H1 (cell line): ENCODE results near the gene CGREF1. TPM values are rescaled to one million over a fixed set of nuclear protein-coding genes. Genes with fewer than 3 reads are reported as not detected.

Source experiments
- CTCF ChIA-PET: fragments of 300-600 bp; sonication (Branson Sonifier 250); formaldehyde crosslinking; loops from one replicate; lab custom pipeline; 2021; ENCODE audit not compliant: partially characterized antibody; lab: Charles Lee
- POLR2A ChIA-PET: fragments of 300-600 bp; sonication (Branson Sonifier 250); formaldehyde crosslinking; loops from one replicate; lab custom pipeline; 2021; ENCODE audit warnings: inconsistent platforms; ENCODE audit not compliant: partially characterized antibody; lab: Charles Lee
- DNase-seq, 2 experiments: peaks; one replicate each; pipeline versions ENCODE4 v3.0.0 to v3.0.0-alpha.2; 2010 to 2022; ENCODE audit warnings: low spot score in 2 of 2, low read depth in 1 of 2, mixed read lengths in 1 of 2
- FAIRE-seq: peaks from 2 replicates; lab custom pipeline; 2011; peaks lifted over from hg19 to GRCh38; lab: Jason Lieb, UNC
- H2AFZ ChIP-seq: 2 replicates; pipeline ENCODE4 v1.8.1; 2012; ENCODE audit warnings: low read length, inconsistent platforms
- H2AK5ac ChIP-seq: 2 replicates; pipeline ENCODE4 v1.6.1; 2013; ENCODE audit warnings: low read depth, low read length
- H2BK120ac ChIP-seq: replicated peaks from 2 replicates; pipeline ENCODE3; 2013; ENCODE audit warnings: low read depth, low read length, inconsistent platforms
- H2BK12ac ChIP-seq: 2 replicates; pipeline ENCODE4 v1.6.1; 2013; ENCODE audit warnings: low read depth, low read length
- H2BK15ac ChIP-seq: 2 replicates; pipeline ENCODE4 v1.6.1; 2013; ENCODE audit warnings: low read length
- H2BK20ac ChIP-seq: 2 replicates; pipeline ENCODE4 v1.6.1; 2013; ENCODE audit warnings: low read length
- H2BK5ac ChIP-seq: 2 replicates; pipeline ENCODE4 v1.6.1; 2013; ENCODE audit warnings: low read depth, low read length
- H3K14ac ChIP-seq: 2 replicates; pipeline ENCODE4 v1.6.1; 2013; ENCODE audit warnings: inconsistent platforms; ENCODE audit not compliant: insufficient read length
- H3K18ac ChIP-seq: 2 replicates; pipeline ENCODE4 v1.6.1; 2013; ENCODE audit warnings: low read length; ENCODE audit errors: extremely low read depth
- H3K23ac ChIP-seq: 2 replicates; pipeline ENCODE4 v1.6.1; 2013; ENCODE audit warnings: inconsistent platforms; ENCODE audit not compliant: insufficient read length
- H3K23me2 ChIP-seq: 2 replicates; pipeline ENCODE4 v1.6.1; 2013; ENCODE audit warnings: low read depth, low read length
- H3K27ac ChIP-seq: 2 replicates; pipeline ENCODE4 v1.6.1; 2011; ENCODE audit warnings: low read depth, low read length, inconsistent platforms
- H3K27me3 ChIP-seq, 4 experiments: replicated peaks in 1 of 4; 1 replicate in 1 of 4; 2 replicates in 3 of 4; pipeline versions ENCODE4 v1.6.1 to v1.8.1; 2011 to 2013; ENCODE audit warnings: low read length in 3 of 4, mild to moderate bottlenecking in 3 of 4, inconsistent platforms in 2 of 4, mixed read lengths in 2 of 4, moderate library complexity in 1 of 4; ENCODE audit not compliant: control insufficient read depth in 3 of 4, insufficient read depth in 3 of 4; ENCODE audit errors: extremely low read depth in 1 of 4
- H3K36me3 ChIP-seq, 4 experiments: 2 replicates each; pipeline versions ENCODE4 v1.6.1 to v1.8.1; 2011 to 2013; ENCODE audit warnings: mild to moderate bottlenecking in 4 of 4, low read length in 3 of 4, moderate library complexity in 2 of 4, control low read depth in 1 of 4, inconsistent platforms in 1 of 4; ENCODE audit not compliant: insufficient read depth in 4 of 4, control insufficient read depth in 2 of 4
- H3K4ac ChIP-seq: replicated peaks from 2 replicates; pipeline ENCODE3; 2013; ENCODE audit warnings: low read length, low read depth, mixed read lengths, inconsistent platforms; ENCODE audit not compliant: insufficient read length
- H3K4me1 ChIP-seq, 4 experiments: replicated peaks in 1 of 4; 1 replicate in 1 of 4; 2 replicates in 3 of 4; pipeline versions ENCODE4 v1.6.1 to v1.8.1; 2011 to 2013; ENCODE audit warnings: low read length in 3 of 4, inconsistent platforms in 2 of 4, mixed read lengths in 1 of 4; ENCODE audit not compliant: insufficient read depth in 4 of 4, control insufficient read depth in 3 of 4
- H3K4me2 ChIP-seq, 2 experiments: 2 replicates each; pipeline versions ENCODE4 v1.6.1 to v1.8.1; 2011 to 2013; ENCODE audit warnings: low read depth in 2 of 2, low read length in 2 of 2, control low read depth in 1 of 2, inconsistent platforms in 1 of 2, mild to moderate bottlenecking in 1 of 2; ENCODE audit not compliant: insufficient read depth in 1 of 2
- H3K4me3 ChIP-seq, 4 experiments: fragments of 200-600, 300-600 bp in 1 of 4; sonication (generic), shearing (Covaris generic), sonication (Bioruptor Twin) in 1 of 4; 2 replicates each; pipeline versions ENCODE4 v1.5.1 to v1.8.1; 2011 to 2016; ENCODE audit warnings: low read length in 4 of 4, low read depth in 3 of 4, control low read depth in 2 of 4, inconsistent platforms in 2 of 4, mild to moderate bottlenecking in 2 of 4, mixed read lengths in 1 of 4, moderate library complexity in 1 of 4; ENCODE audit not compliant: insufficient read depth in 2 of 4; ENCODE audit errors: extremely low read depth in 1 of 4
- H3K56ac ChIP-seq: replicated peaks from 2 replicates; pipeline ENCODE3; 2013; ENCODE audit warnings: low read depth, mild to moderate bottlenecking, mixed read lengths, low read length, inconsistent platforms; ENCODE audit not compliant: insufficient read length
- H3K79me1 ChIP-seq: 2 replicates; pipeline ENCODE4 v1.6.1; 2013; ENCODE audit warnings: low read depth, low read length, control low read depth
- H3K79me2 ChIP-seq, 2 experiments: 2 replicates each; pipeline versions ENCODE4 v1.6.1 to v1.8.1; 2012 to 2013; ENCODE audit warnings: low read length in 2 of 2, mild to moderate bottlenecking in 2 of 2, inconsistent platforms in 1 of 2; ENCODE audit not compliant: insufficient read depth in 2 of 2, control insufficient read depth in 1 of 2
- H3K9ac ChIP-seq, 4 experiments: replicated peaks in 1 of 4; 1 replicate in 1 of 4; 2 replicates in 3 of 4; pipeline versions ENCODE4 v1.6.1 to v1.8.1; 2011 to 2013; ENCODE audit warnings: low read depth in 3 of 4, low read length in 3 of 4, control low read depth in 2 of 4, mild to moderate bottlenecking in 2 of 4, moderate library complexity in 2 of 4, inconsistent platforms in 1 of 4; ENCODE audit errors: extremely low read depth in 1 of 4
- H3K9me3 ChIP-seq, 2 experiments: 2 replicates each; pipeline versions ENCODE4 v1.6.1 to v1.8.1; 2012 to 2013; ENCODE audit warnings: mild to moderate bottlenecking in 2 of 2, moderate library complexity in 2 of 2, control low read depth in 1 of 2, inconsistent platforms in 1 of 2, low read depth in 1 of 2, low read length in 1 of 2, mixed read lengths in 1 of 2; ENCODE audit not compliant: insufficient read depth in 2 of 2
- H4K20me1 ChIP-seq, 2 experiments: replicated peaks in 1 of 2; 2 replicates each; pipeline versions ENCODE3 to v1.8.1; 2011 to 2013; ENCODE audit warnings: inconsistent platforms in 2 of 2, low read length in 2 of 2, mild to moderate bottlenecking in 1 of 2; ENCODE audit not compliant: insufficient read depth in 2 of 2, control insufficient read depth in 1 of 2
- H4K5ac ChIP-seq: 2 replicates; pipeline ENCODE4 v1.6.1; 2013; ENCODE audit warnings: low read length, low read depth, mixed read lengths, inconsistent platforms; ENCODE audit not compliant: insufficient read length
- H4K8ac ChIP-seq: 2 replicates; pipeline ENCODE4 v1.8.0; 2013; ENCODE audit warnings: mild to moderate bottlenecking, moderate library complexity, low read length, inconsistent platforms; ENCODE audit not compliant: insufficient read depth; ENCODE audit errors: extremely low read depth
- H4K91ac ChIP-seq: replicated peaks from 2 replicates; pipeline ENCODE3; 2013; ENCODE audit warnings: low read length, mixed read lengths, inconsistent platforms; ENCODE audit not compliant: insufficient read length
- CHD1 ChIP-seq: IDR thresholded peaks from 2 replicates; pipeline ENCODE4 v1.6.1; 2012; ENCODE audit warnings: low read depth, low read length, improper control_type of control experiment
- EP300 ChIP-seq, 2 experiments: IDR thresholded peaks; 1 replicate in 1 of 2; 2 replicates in 1 of 2; pipeline ENCODE4 v1.6.1; 2011 to 2012; ENCODE audit warnings: low read depth in 2 of 2, low read length in 2 of 2, mild to moderate bottlenecking in 2 of 2, borderline replicate concordance in 1 of 2, inconsistent platforms in 1 of 2, moderate library complexity in 1 of 2
- EZH2 ChIP-seq: fragments of 200-600 bp; sonication (generic); IDR thresholded peaks from 2 replicates; pipeline ENCODE4 v1.7.1; 2012; ENCODE audit warnings: low read depth, mild to moderate bottlenecking, moderate library complexity, low read length, inconsistent platforms; ENCODE audit not compliant: severe bottlenecking
- GABPA ChIP-seq: IDR thresholded peaks from 2 replicates; pipeline ENCODE4 v1.6.1; 2011; ENCODE audit warnings: mild to moderate bottlenecking, low read length, moderate library complexity, borderline replicate concordance; ENCODE audit not compliant: insufficient read depth
- HDAC6 ChIP-seq: IDR thresholded peaks from one replicate; pipeline ENCODE4 v1.7.1; 2012; ENCODE audit warnings: low read depth, mild to moderate bottlenecking, inconsistent platforms, low read length, moderate library complexity
- SAP30 ChIP-seq: fragments of 300-600 bp; sonication (generic); IDR thresholded peaks from 2 replicates; pipeline ENCODE4 v1.7.1; 2012; ENCODE audit warnings: low read length, moderate library complexity, mild to moderate bottlenecking, inconsistent platforms; ENCODE audit not compliant: insufficient read depth, insufficient replicate concordance
- SUZ12 ChIP-seq: fragments of 200-600 bp; sonication (generic); IDR thresholded peaks from 2 replicates; pipeline ENCODE4 v1.6.1; 2012; ENCODE audit warnings: mild to moderate bottlenecking, inconsistent platforms, low read length, moderate library complexity, mixed read lengths
- TAF1 ChIP-seq: IDR thresholded peaks from 2 replicates; pipeline ENCODE4 v1.6.1; 2011; ENCODE audit warnings: mild to moderate bottlenecking, low read depth, low read length
- ZNF274 ChIP-seq: IDR thresholded peaks from 2 replicates; pipeline ENCODE4 v1.7.0; 2012; ENCODE audit warnings: low read length, borderline replicate concordance; ENCODE audit errors: extremely low read depth
- WGBS, 2 experiments: shearing (Covaris generic) in 1 of 2; methylation state at CpG; one replicate each; pipeline versions ENCODE4 v1.1.6 to v1.1.7; 2013 to 2015; ENCODE audit warnings: low lambda C conversion rate in 2 of 2, mixed read lengths in 2 of 2, inconsistent platforms in 1 of 2, low coverage in 1 of 2, missing lambda C conversion rate in 1 of 2; ENCODE audit not compliant: insufficient replicate concordance in 2 of 2, insufficient coverage in 1 of 2, insufficient read length in 1 of 2; ENCODE audit errors: extremely low coverage in 1 of 2, missing lambda C conversion rate in 1 of 2; 5-methylcytosine and 5-hydroxymethylcytosine counted together
- polyA plus RNA-seq, 7 experiments: library from polyadenylated mRNA; depleted of rRNA in 3 of 7; stranded (reverse) in 5 of 7; unstranded in 2 of 7; fragments of >200 nt in 5 of 7; fragments of 200-250 nt in 2 of 7; gene quantifications; 1 replicate in 5 of 7; 2 replicates in 1 of 7; 4 replicates in 1 of 7; pipeline versions ENCODE4 v1.2.1 to v1.2.3, GENCODE V29; 2011 to 2013; ENCODE audit warnings: missing spikeins in 2 of 7, mixed read lengths in 2 of 7
- total RNA-seq: library from RNA; stranded (reverse); fragmentation: NEBNext Ultra II Directional; extraction: Animal tissue kit (Norgen Biotek cat#: 25700); gene quantifications from 2 replicates; pipeline ENCODE4 v1.2.1, GENCODE V29; 2021
- TF ChIP-seq, protein P1 (sequence below): IDR thresholded peaks from 2 replicates; pipeline ENCODE4 v1.6.1; 2011; ENCODE audit warnings: low read length, improper control_type of control experiment

Gene CGREF1
- total and polyA plus RNA-seq, 2 of the 8 experiments (the other 6 are each of a cell fraction or from before 2014, with no cell fraction given): 2.5 to 3.4 TPM

DNA sequence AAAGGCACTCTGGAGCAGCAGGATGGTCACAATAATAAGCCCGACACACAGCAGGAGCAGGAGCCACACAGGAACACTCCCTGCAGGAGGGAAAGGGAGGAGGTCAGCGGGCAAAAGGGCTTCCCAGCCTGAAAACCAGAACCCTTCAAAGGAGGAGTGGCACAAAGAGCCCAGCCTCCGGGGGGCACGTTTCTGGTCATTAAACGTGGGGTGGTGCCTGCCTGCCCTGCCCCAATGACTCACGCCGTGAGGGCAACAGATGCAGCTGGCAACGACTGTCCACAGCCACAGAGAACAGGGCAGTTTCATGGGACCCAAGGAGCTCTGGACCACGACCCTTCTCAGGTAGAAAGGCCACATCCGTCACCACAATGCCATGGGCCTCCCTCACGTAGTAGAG is 12.5 kb upstream of the CGREF1 start:
- H4K8ac ChIP-seq: no peak overlapping the region; the same call in 1 of the 2 replicates
- no peak overlapping the region for H2BK12ac ChIP-seq
- no peak overlapping the region for H3K4me2 ChIP-seq
- H2BK5ac ChIP-seq: no peak overlapping the region
- H2BK15ac ChIP-seq: no peak overlapping the region
- peaks cover 2% of the 10 kb centered on the region; the same call in 1 of the 2 replicates for H3K23me2 ChIP-seq
- peaks cover 2 to 26% (median 16%) of the 10 kb centered on the region in 4 experiments; a peak in 6 of 8 replicates for H3K36me3 ChIP-seq
- no peak overlapping the region for H3K9ac ChIP-seq
- H4K91ac ChIP-seq: no peak overlapping the region
- no peak overlapping the region for H3K18ac ChIP-seq
- no peak overlapping the region for H3K14ac ChIP-seq
- H3K27ac ChIP-seq: no peak overlapping the region
- no peak for FAIRE-seq
- no peak overlapping the region for H2AFZ ChIP-seq
- CTCF ChIA-PET: interaction anchor here (0.6 to 4.1 kb wide), 10 partner anchors 12 to 161 kb away, joined by 3 to 26 read pairs (median 4); partner anchors contain the start of gene TCF23
- H3K4me3 ChIP-seq: no peak overlapping the region
- H3K56ac ChIP-seq: no peak overlapping the region
- no peak overlapping the region for H4K5ac ChIP-seq
- no peak overlapping the region for H2AK5ac ChIP-seq
- no peak overlapping the region for H2BK120ac ChIP-seq
- peaks cover 4% of the 10 kb centered on the region for H3K79me1 ChIP-seq
- WGBS, 2 experiments: 83% methylated on average over 11 of the region's 11 CpGs; no CpG with 5 or more reads in 1 of the 2 experiments
- POLR2A ChIA-PET: interaction anchor here (0.8 to 1.8 kb wide), 3 partner anchors 8 to 67 kb away, joined by 3 to 9 read pairs (median 3); partner anchors contain the start of gene ABHD1
- H3K23ac ChIP-seq: no peak overlapping the region
- DNase-seq: no peak
- H2BK20ac ChIP-seq: no peak overlapping the region
- peaks cover 0 to 15% of the 10 kb centered on the region in 2 experiments; a peak in 2 of 4 replicates for H3K79me2 ChIP-seq
- peaks cover 8 to 14% of the 10 kb centered on the region in 2 experiments for H4K20me1 ChIP-seq
- no peaks in the 10 kb centered on the region; a peak in 2 of 7 replicates for H3K27me3 ChIP-seq
- peaks cover 0 to 4% (median 3%) of the 10 kb centered on the region in 4 experiments; a peak in 5 of 7 replicates for H3K4me1 ChIP-seq
- no peak overlapping the region for H3K4ac ChIP-seq
- no peaks in the 10 kb centered on the region for H3K9me3 ChIP-seq
- TF ChIP-seq SUZ12: no peak
- TF ChIP-seq EZH2: no peak
- TF ChIP-seq, protein P1, sequence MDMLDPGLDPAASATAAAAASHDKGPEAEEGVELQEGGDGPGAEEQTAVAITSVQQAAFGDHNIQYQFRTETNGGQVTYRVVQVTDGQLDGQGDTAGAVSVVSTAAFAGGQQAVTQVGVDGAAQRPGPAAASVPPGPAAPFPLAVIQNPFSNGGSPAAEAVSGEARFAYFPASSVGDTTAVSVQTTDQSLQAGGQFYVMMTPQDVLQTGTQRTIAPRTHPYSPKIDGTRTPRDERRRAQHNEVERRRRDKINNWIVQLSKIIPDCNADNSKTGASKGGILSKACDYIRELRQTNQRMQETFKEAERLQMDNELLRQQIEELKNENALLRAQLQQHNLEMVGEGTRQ: no peak
- no peak for TF ChIP-seq ZNF274
- TF ChIP-seq SAP30: no peak
- no peak for TF ChIP-seq CHD1
- no peak for TF ChIP-seq HDAC6
- no peak for TF ChIP-seq TAF1
- no peak for TF ChIP-seq GABPA
- TF ChIP-seq EP300 (IDR thresholded peaks at IDR 0.05; ENCODE audit: borderline replicate concordance in 1 of 2, low read depth in 2 of 2, low read length in 2 of 2): no peak
